Tibial nerve (tissue), 4 donors: ENCODE measurements around the gene PICK1.

Experiments used
- CTCF ChIP-seq, 5 experiments: fragments of 200-600 bp in 3 of 5; fragments of 450-650 bp in 2 of 5; sonication (generic) in 3 of 5; IDR thresholded peaks; one replicate each; pipeline ENCODE4 v1.5.1; 2016 to 2019; ENCODE audit warnings: antibody characterized with exemption in 5 of 5, mild to moderate bottlenecking in 3 of 5, moderate library complexity in 2 of 5
- EP300 ChIP-seq, 2 donors: sonication (generic); formaldehyde crosslinking; IDR thresholded peaks; one replicate each; pipeline ENCODE4 v1.6.1; 2017; ENCODE audit warnings: antibody characterized with exemption in 2 of 2, mild to moderate bottlenecking in 1 of 2
- POLR2A ChIP-seq, 2 donors: fragments of 450-650 bp; IDR thresholded peaks; one replicate each; pipeline ENCODE4 v1.6.1; 2017; ENCODE audit warnings: antibody characterized with exemption in 2 of 2, mild to moderate bottlenecking in 2 of 2, moderate library complexity in 2 of 2

- TF ChIP-seq CTCF (IDR thresholded peaks at IDR 0.05) = no peak
- TF ChIP-seq POLR2A (IDR thresholded peaks at IDR 0.05) = no peak
- no peak for TF ChIP-seq EP300 (IDR thresholded peaks at IDR 0.05)
Measured at GRCh38 chr22:38089474-38089851, 32.3 kb downstream of the PICK1 start.
